ENCODE measurements around the gene MITF.

MITF gene

Small RNAs within 50 kb of the gene (small RNA-seq; reads per million reads assigned to genes)
- 0 to 0.13 reads per million in 2 experiments for gene RN7SL418P
